GM12878 (cell line): ENCODE data around the gene DHRS1. TPM values are rescaled to one million over a fixed set of nuclear protein-coding genes. Genes with fewer than 3 reads are reported as not detected.

Experiments used
- ATAC-seq: fragments of 200-7000 bp; cut with Tn5 transposase; 3 replicates; pipeline ENCODE4 v1.9.1; 2020; ENCODE audit warnings: mild to moderate bottlenecking, moderate library complexity
- BruUV-seq: library from RNA; stranded (reverse); fragments of 400-500 nt; replicated peaks from 2 replicates; lab custom pipeline; 2021; lab: Mats Ljungman, UMichigan
- CTCF ChIA-PET: fragments of 300-600 bp; sonication (Branson Sonifier 250); formaldehyde crosslinking; extraction: SDS; loops from one replicate; lab custom pipeline; 2021; ENCODE audit warnings: inconsistent platforms; lab: Yijun Ruan, JAX
- POLR2A ChIA-PET: fragments of 350-600 bp; formaldehyde crosslinking; extraction: SDS; loops from one replicate; lab custom pipeline; 2021; ENCODE audit warnings: inconsistent platforms; lab: Charles Lee
- RAD21 ChIA-PET: fragments of 300-600 bp; sonication (Branson Sonifier 250); formaldehyde crosslinking; loops from one replicate; lab custom pipeline; 2023; ENCODE audit warnings: antibody characterized with exemption; ENCODE audit not compliant: unreplicated experiment; lab: Charles Lee
- SMC1A ChIA-PET: fragments of 300-600 bp; sonication (Branson Sonifier 250); formaldehyde crosslinking; loops from one replicate; lab custom pipeline; 2023; ENCODE audit not compliant: unreplicated experiment, uncharacterized antibody; lab: Charles Lee
- DNase-seq: peaks from one replicate; pipeline ENCODE4 v3.0.0-alpha.2; 2011; ENCODE audit warnings: low read depth, low spot score
- FAIRE-seq: peaks from 3 replicates; lab custom pipeline; 2011; peaks lifted over from hg19 to GRCh38; lab: Jason Lieb, UNC
- H2AFZ ChIP-seq: 2 replicates; pipeline ENCODE4 v1.6.0; 2011; ENCODE audit warnings: low read depth, low read length, control low read depth; ENCODE audit not compliant: control insufficient read depth
- H3K27ac ChIP-seq: 2 replicates; pipeline ENCODE4 v1.5.1; 2011; ENCODE audit warnings: control low read depth; ENCODE audit not compliant: control insufficient read depth, insufficient read depth
- H3K27me3 ChIP-seq, 2 experiments: replicated peaks in 1 of 2; 2 replicates each; pipeline versions ENCODE4 v1.6.0 to v1.6.1; 2011; ENCODE audit warnings: low read length in 1 of 2; ENCODE audit not compliant: control insufficient read depth in 2 of 2, insufficient read depth in 2 of 2
- H3K36me3 ChIP-seq, 2 experiments: 2 replicates each; pipeline ENCODE4 v1.5.1; 2011; ENCODE audit warnings: low read length in 1 of 2; ENCODE audit not compliant: control insufficient read depth in 2 of 2, insufficient read depth in 2 of 2
- H3K4me1 ChIP-seq: 2 replicates; pipeline ENCODE4 v1.6.1; 2011; ENCODE audit warnings: mild to moderate bottlenecking, low read length, moderate library complexity, mixed read lengths; ENCODE audit not compliant: control insufficient read depth, insufficient read depth
- H3K4me2 ChIP-seq: 2 replicates; pipeline ENCODE4 v1.6.0; 2011; ENCODE audit warnings: control low read depth; ENCODE audit not compliant: control insufficient read depth, insufficient read depth
- H3K4me3 ChIP-seq: fragments of 200-600 bp; sonication (generic); 2 replicates; pipeline ENCODE4 v1.5.1; 2016
- H3K79me2 ChIP-seq: 2 replicates; pipeline ENCODE4 v1.6.0; 2011; ENCODE audit warnings: low read length; ENCODE audit not compliant: control insufficient read depth, insufficient read depth
- H3K9ac ChIP-seq: 2 replicates; pipeline ENCODE4 v1.8.0; 2011; ENCODE audit warnings: low read length, control low read depth, mixed read lengths; ENCODE audit not compliant: control insufficient read depth, insufficient read depth
- H3K9me3 ChIP-seq: replicated peaks from 3 replicates; pipeline ENCODE4 v1.5.1; 2011; ENCODE audit warnings: mild to moderate bottlenecking, low read length; ENCODE audit not compliant: control insufficient read depth, insufficient read depth
- H4K20me1 ChIP-seq: 2 replicates; pipeline ENCODE4 v1.6.0; 2011; ENCODE audit not compliant: control insufficient read depth, insufficient read depth
- CEBPZ ChIP-seq: fragments of 150-350 bp; IDR thresholded peaks from 2 replicates; pipeline ENCODE4 v1.6.1; 2016; ENCODE audit warnings: low read depth, low read length
- CHD2 ChIP-seq: IDR thresholded peaks from 2 replicates; pipeline ENCODE4 v1.6.1; 2011; ENCODE audit warnings: low read depth, low read length, improper control_type of control experiment, borderline replicate concordance
- CREM ChIP-seq: IDR thresholded peaks from 2 replicates; pipeline ENCODE4 v1.6.1; 2014; ENCODE audit warnings: antibody characterized with exemption, low read depth
- EZH2 ChIP-seq: IDR thresholded peaks from 2 replicates; pipeline ENCODE4 v1.6.1; 2012; ENCODE audit warnings: low read depth, mild to moderate bottlenecking, control low read depth, inconsistent platforms, low read length, borderline replicate concordance; ENCODE audit not compliant: control insufficient read depth
- FOXK2 ChIP-seq: fragments of 450-650 bp; IDR thresholded peaks from 2 replicates; pipeline ENCODE4 v1.6.1; 2017; ENCODE audit warnings: mild to moderate bottlenecking, moderate library complexity
- MLLT1 ChIP-seq: fragments of 450-650 bp; IDR thresholded peaks from 2 replicates; pipeline ENCODE4 v1.6.1; 2016; ENCODE audit warnings: mild to moderate bottlenecking
- MYB ChIP-seq: fragments of 150-350 bp; IDR thresholded peaks from 2 replicates; pipeline ENCODE4 v1.6.1; 2014; ENCODE audit warnings: mild to moderate bottlenecking, low read depth, low read length, borderline replicate concordance
- NFYB ChIP-seq: IDR thresholded peaks from 2 replicates; pipeline ENCODE4 v1.6.1; 2011; ENCODE audit warnings: low read depth, mild to moderate bottlenecking, low read length, improper control_type of control experiment, moderate library complexity; ENCODE audit not compliant: insufficient read depth
- NKRF ChIP-seq: fragments of 450-650 bp; conservative IDR thresholded peaks from 2 replicates; pipeline ENCODE4 v1.6.1; 2017; ENCODE audit warnings: mild to moderate bottlenecking, moderate library complexity
- PKNOX1 ChIP-seq: fragments of 450-650 bp; IDR thresholded peaks from 2 replicates; pipeline ENCODE4 v1.6.1; 2016; ENCODE audit warnings: mild to moderate bottlenecking
- RUNX3 ChIP-seq: IDR thresholded peaks from 2 replicates; pipeline ENCODE4 v1.6.1; 2012; ENCODE audit warnings: low read length, inconsistent platforms
- USF1 ChIP-seq: IDR thresholded peaks from 2 replicates; pipeline ENCODE4 v1.6.1; 2011; ENCODE audit warnings: borderline replicate concordance, low read depth, mild to moderate bottlenecking, moderate library complexity, mixed read lengths, low read length; ENCODE audit not compliant: insufficient read depth; ENCODE audit errors: extremely low read length
- ZNF274 ChIP-seq: IDR thresholded peaks from one replicate; pipeline ENCODE4 v1.8.0; 2011; ENCODE audit not compliant: insufficient read length, insufficient read depth
- WGBS: methylation state at CpG from one replicate; pipeline ENCODE4 v1.1.6; 2016; ENCODE audit warnings: low lambda C conversion rate; ENCODE audit not compliant: insufficient replicate concordance, insufficient coverage; ENCODE audit errors: missing lambda C conversion rate; 5-methylcytosine and 5-hydroxymethylcytosine counted together
- in situ Hi-C: fragments of 300-500 bp; cut with MboI; formaldehyde crosslinking; loops from 9 replicates; pipeline ENCODE4 v1.14.3; 2018; ENCODE audit warnings: mixed read lengths
- intact Hi-C: fragments of 100-400 bp; cut with micrococcal nuclease; formaldehyde crosslinking; loops from one replicate; pipeline ENCODE4 v1.14.2; 2022; ENCODE audit not compliant: unreplicated experiment
- polyA plus RNA-seq, 11 experiments: library from polyadenylated mRNA; depleted of rRNA in 4 of 11; unstranded in 6 of 11; stranded (reverse) in 5 of 11; fragments of >200 nt; fragmentation: Nextera tagmentation in 4 of 11; fragmentation: Illumina TruSeq in 1 of 11; extraction: Ambion mirVana in 4 of 11; extraction: Trizol in 1 of 11; gene quantifications; 1 replicate in 1 of 11; 2 replicates in 10 of 11; pipeline versions ENCODE4 v1.2.1 to v1.2.3, GENCODE V29; 2011 to 2016; ENCODE audit warnings: inconsistent platforms in 2 of 11, missing spikeins in 2 of 11, low read depth in 1 of 11
- total RNA-seq, 4 experiments: library from RNA; depleted of rRNA in 3 of 4; stranded (reverse); fragments of >200 nt in 3 of 4; fragmentation: Illumina TruSeq in 1 of 4; extraction: Trizol in 1 of 4; gene quantifications; 2 replicates each; pipeline versions ENCODE4 v1.2.1 to v1.2.3, GENCODE V29; 2013 to 2021

The DHRS1 gene
- total and polyA plus RNA-seq, 10 of the 15 experiments (the other 5 are each of a cell fraction or from before 2014, with no cell fraction given), result 12.1 to 45.0 (median 25.7) TPM

- ChIA-PET POLR2A (interaction anchor here (1.2 kb wide), 1 partner anchor 16 kb away, joined by 3 read pairs; no protein-coding TSS in a partner anchor), CTCF (interaction anchor here (0.9 to 1.8 kb wide), 2 partner anchors 18 to 105 kb away, joined by 3 to 13 read pairs; partner anchors contain the start of gene CIDEB), SMC1A (no interaction called here), RAD21 (interaction anchor here (1.6 kb wide), 1 partner anchor 84 kb away, joined by 3 read pairs; the partner anchor contains the start of gene TINF2)
- DNase-seq, result no peak
- no peak overlapping the region for H3K27ac ChIP-seq
- no peaks in the 10 kb centered on the region for H3K27me3 ChIP-seq
- in situ Hi-C loops (no loop called here), intact Hi-C loops (no loop called here)
- no peaks in the 10 kb centered on the region for H3K79me2 ChIP-seq
- H2AFZ ChIP-seq, result no peak overlapping the region
- no peaks in the 10 kb centered on the region for H3K36me3 ChIP-seq
- WGBS, result 23% methylated on average over 9 of the region's 9 CpGs
- BruUV-seq, result no TSS peak
- no peak for FAIRE-seq
- no peaks in the 10 kb centered on the region for H4K20me1 ChIP-seq
- H3K4me3 ChIP-seq, result no peak overlapping the region
- ATAC-seq, result no peak
- no peaks in the 10 kb centered on the region for H3K4me1 ChIP-seq
- no peak for TF ChIP-seq MYB
- TF ChIP-seq ZNF274, result no peak
- TF ChIP-seq NKRF, result no peak
- TF ChIP-seq EZH2, result no peak
- no peak for TF ChIP-seq PKNOX1
- no peak for TF ChIP-seq RUNX3
- TF ChIP-seq CHD2, result no peak
- no peak for TF ChIP-seq CREM
- no peak for TF ChIP-seq FOXK2
- TF ChIP-seq USF1, result no peak
- no peak for TF ChIP-seq CEBPZ
- no peak for TF ChIP-seq NFYB
- no peak for TF ChIP-seq MLLT1
- H3K4me2 ChIP-seq, result no peak overlapping the region
- H3K9ac ChIP-seq, result no peak overlapping the region
- no peaks in the 10 kb centered on the region for H3K9me3 ChIP-seq
Measured at GRCh38 chr14:24325963-24326362, 26.4 kb upstream of the DHRS1 start.
